GM19324 (cell line): ENCODE results near the gene HOMEZ.

Experiments
- ATAC-seq: cut with Tn5 transposase; IDR thresholded peaks from one replicate; pipeline ENCODE4 v1.9.1; 2021; ENCODE audit warnings: mild to moderate bottlenecking, moderate library complexity; ENCODE audit not compliant: unreplicated experiment, low FRiP score

The HOMEZ gene

GRCh38 chr14:23307687-23308644, 22.0 kb upstream of the HOMEZ start:
- no peak for ATAC-seq

DNA sequence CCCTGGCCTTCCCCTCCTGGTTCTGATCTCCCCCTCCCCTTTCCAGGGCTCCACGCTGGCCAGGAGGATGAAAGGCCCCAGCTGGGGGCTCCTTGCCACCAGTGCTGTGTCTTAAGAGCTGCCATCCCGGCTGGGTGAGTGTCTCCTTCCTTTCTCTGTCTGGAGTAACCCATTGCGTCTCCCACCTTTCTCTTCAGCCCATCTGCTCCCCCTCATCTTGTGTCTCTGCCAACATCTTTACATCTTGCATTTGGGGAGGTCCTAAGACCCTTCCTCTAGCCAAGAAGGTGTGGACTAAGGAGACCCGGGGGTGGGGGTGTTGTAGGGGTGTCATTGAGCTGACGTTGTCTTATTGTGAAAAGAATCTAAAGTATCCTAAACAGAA, 21.2 kb upstream of the HOMEZ start:
- ATAC-seq: no peak

- ATAC-seq: no peak
These were observed 20.6 kb upstream of the HOMEZ start, which contains the start of gene BCL2L2 for GRCh38 chr14:23306412-23307145. Gene BCL2L2, plus strand, starts transcription at chr14:23306833. Its CDS starts 935 bp downstream, at chr14:23307768.

DNA sequence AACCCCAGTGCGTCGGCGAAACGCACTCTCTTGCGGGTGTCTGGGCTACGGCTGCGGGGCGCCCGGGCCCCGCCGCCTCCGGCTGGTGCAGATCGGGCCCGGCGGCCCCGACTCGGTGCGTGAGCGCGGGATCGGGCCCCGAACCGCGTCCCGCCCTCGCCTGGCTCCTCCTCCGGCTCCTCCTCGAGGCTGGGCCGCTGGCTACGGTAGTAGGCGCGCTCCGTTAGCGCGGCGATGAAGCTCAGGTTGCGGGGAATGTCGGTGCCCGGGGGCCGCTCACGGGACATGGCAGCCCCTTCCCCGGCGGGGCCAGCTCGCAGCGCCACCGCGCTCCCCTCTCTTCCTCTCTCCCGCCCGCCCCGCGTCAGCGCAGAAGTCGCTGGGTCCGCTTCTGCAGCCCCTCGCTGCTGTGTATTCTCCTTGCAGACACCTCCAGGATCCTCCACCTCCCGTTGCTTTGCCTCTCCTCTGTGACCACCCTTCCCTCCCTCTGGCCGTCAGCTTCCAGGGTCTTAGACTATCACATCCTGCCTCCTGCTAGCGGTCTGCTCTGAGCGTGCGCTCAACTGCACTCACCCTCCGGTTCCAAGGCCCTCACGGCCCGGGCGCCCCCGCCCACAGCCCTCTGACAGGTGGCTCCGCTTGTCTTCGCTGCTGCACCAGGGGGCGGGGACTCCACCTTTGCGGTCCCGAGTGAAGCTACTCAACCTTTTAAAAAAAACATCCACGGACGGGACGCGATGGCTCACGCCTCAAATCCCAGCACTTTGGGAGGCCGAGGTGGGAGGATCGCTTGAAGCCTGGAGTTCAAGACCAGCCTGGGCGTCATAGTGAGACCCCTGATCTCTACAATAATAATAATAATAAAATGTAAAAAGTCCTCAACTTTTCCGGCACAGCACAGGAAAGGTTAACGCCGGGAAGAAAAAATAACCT, 16.6 kb upstream of the HOMEZ start, which contains the start of gene PPP1R3E:
TSS of gene PPP1R3E (minus strand) at position 570 of the 936 bp plus-strand sequence. CDS start at position 287, 283 bp downstream.
- ATAC-seq: peak; percentile 28

DNA sequence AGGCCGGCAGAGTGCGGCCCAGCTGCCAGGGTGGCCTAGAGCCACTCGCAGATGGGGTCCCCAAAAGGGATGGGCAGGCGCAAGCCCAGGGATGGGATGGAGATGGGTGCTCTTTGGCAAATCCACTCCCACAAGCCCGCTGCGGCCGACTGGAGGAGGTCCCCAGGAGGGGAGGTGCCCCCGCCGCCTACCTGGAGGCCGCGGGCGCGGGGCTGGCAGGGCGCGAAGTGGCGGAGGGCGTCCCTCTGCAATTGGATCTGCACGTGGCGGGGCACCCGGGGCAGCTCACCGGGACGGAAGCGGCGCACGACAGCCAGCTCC, 16.0 kb upstream of the HOMEZ start:
- ATAC-seq: no peak

- peak; percentile 87 for ATAC-seq
These were observed 15.5 kb upstream of the HOMEZ start for GRCh38 chr14:23301288-23301968.

- no peak for ATAC-seq
These were observed 14.8 kb upstream of the HOMEZ start for GRCh38 chr14:23300687-23301223.

GRCh38 chr14:23299986-23300686, 14.2 kb upstream of the HOMEZ start:
- no peak for ATAC-seq

GRCh38 chr14:23299211-23299957, 13.5 kb upstream of the HOMEZ start:
- no peak for ATAC-seq

GRCh38 chr14:23297611-23298277, 11.8 kb upstream of the HOMEZ start:
- ATAC-seq: no peak

DNA sequence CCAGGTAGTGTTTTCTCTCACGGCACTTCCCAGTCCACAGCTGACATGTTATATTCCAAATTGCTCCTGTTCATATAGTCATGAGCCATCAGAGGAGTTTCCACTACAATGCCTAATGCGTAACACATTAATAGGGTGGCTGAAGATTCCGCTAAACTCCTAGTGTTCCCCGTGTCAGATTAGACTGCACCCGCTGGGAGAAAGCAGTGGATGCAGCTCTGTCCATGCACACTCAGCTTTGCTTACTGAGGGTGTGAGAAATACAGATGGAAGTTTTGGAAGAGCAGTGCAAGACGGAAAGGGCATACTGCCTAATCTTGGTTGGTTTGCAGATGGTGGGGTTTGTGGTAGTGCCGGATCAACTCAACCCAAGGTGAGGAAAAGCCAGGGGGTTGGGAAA, 11.2 kb upstream of the HOMEZ start:
- no peak for ATAC-seq

- ATAC-seq: no peak
These were observed 10.3 kb upstream of the HOMEZ start for GRCh38 chr14:23296012-23296777.

- no peak for ATAC-seq
These were observed 9.0 kb upstream of the HOMEZ start for GRCh38 chr14:23294734-23295561.

DNA sequence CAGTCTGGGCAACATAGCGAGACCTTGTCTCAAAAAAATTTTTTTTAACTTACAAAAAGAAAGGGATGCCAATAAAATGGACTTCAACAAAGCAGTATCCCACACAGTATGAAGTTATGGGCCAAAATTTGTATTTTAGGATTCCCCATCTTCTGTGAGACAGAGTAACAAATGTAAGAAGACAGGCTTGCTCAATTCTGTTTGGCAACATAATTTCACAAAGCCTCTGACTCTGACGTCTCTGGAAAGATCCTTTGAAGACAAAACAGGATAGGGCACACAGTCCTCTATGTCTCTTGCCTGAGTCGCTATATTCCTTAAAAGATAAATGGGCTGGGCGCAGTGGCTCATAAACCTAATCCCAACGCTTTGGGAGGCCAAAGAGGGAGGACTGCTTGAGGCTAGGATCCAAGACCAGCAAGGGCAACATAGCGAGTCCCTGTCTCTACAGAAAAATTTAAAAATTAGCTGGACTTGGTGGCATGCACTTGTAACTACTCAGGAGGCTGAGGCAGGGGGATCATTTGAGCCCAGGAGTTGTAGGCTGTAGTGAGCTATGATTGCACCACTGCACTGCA, 1.1 kb upstream of the HOMEZ start:
- no peak for ATAC-seq

DNA sequence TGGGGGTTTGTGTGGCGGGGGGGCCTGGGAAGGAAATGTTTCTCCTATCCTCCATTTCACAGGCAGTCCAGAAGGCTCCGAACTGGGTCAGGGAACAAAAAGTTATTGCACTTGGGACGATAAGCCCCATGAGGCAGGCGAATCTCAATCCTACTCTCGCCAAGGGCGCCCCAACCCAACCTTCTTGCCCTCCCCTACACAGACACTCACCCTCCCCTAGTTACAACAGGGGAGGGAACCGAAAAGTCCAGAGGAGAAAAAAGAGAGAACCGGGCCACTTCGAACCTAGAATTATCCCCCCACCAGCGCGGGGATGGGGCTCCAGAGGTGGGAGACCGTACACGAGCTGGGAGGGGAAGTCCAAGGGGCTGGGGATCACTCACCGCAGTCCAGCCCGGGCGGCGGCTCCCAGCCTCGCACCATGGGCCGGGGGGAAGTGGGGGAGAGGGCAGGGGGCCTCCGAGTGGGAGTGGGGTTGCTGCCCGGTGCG, 357 bp downstream of the HOMEZ start:
- peak; percentile 27 for ATAC-seq
